PC-9 (cell line): ENCODE measurements around the gene ARHGAP5. TPM values are rescaled to one million over a fixed set of nuclear protein-coding genes. Genes with fewer than 3 reads are reported as not detected.

ENCODE experiments used
- BruUV-seq: library from RNA; stranded (reverse); fragments of 400-500 nt; replicated peaks from 2 replicates; lab custom pipeline; 2021; lab: Mats Ljungman, UMichigan
- CTCF ChIA-PET: fragments of 300-600 bp; sonication (Branson Sonifier 250); formaldehyde crosslinking; loops from one replicate; lab custom pipeline; 2022; ENCODE audit warnings: antibody characterized with exemption; lab: Charles Lee
- POLR2A ChIA-PET: fragments of 300-600 bp; sonication (Branson Sonifier 250); formaldehyde crosslinking; loops from one replicate; lab custom pipeline; 2022; ENCODE audit warnings: antibody characterized with exemption; ENCODE audit not compliant: unreplicated experiment; lab: Charles Lee
- DNase-seq, 2 experiments: peaks; one replicate each; pipeline versions ENCODE4 v3.0.0 to v3.0.0-alpha.2; 2015 to 2022; ENCODE audit warnings: mixed read lengths in 1 of 2
- H2AFZ ChIP-seq: fragments of 200-600 bp; sonication (generic); 2 replicates; pipeline ENCODE4 v1.8.1; 2017; ENCODE audit warnings: antibody characterized with exemption
- H3F3A ChIP-seq: fragments of 200-600 bp; sonication (generic); 2 replicates; pipeline ENCODE4 v1.8.1; 2017; ENCODE audit warnings: antibody characterized with exemption, mild to moderate bottlenecking, low read depth; ENCODE audit not compliant: insufficient read depth
- H3K27ac ChIP-seq: fragments of 200-600 bp; sonication (generic); 2 replicates; pipeline ENCODE4 v1.6.1; 2016; ENCODE audit warnings: mixed run types
- H3K27me3 ChIP-seq: fragments of 200-600 bp; sonication (generic); 2 replicates; pipeline ENCODE4 v1.6.1; 2016; ENCODE audit warnings: low read depth, mixed run types; ENCODE audit not compliant: insufficient read depth
- H3K36me3 ChIP-seq: fragments of 200-600 bp; sonication (generic); 2 replicates; pipeline ENCODE4 v1.6.1; 2016; ENCODE audit warnings: low read depth, mixed run types
- H3K4me1 ChIP-seq: fragments of 200-600 bp; sonication (generic); replicated peaks from 2 replicates; pipeline ENCODE4 v1.6.1; 2016; ENCODE audit warnings: mixed run types; ENCODE audit not compliant: insufficient read depth
- H3K4me2 ChIP-seq: fragments of 200-600 bp; sonication (generic); 2 replicates; pipeline ENCODE4 v1.6.1; 2017; ENCODE audit warnings: mixed run types
- H3K4me3 ChIP-seq: fragments of 200-600 bp; sonication (generic); 2 replicates; pipeline ENCODE4 v1.6.1; 2016; ENCODE audit warnings: mixed run types
- H3K79me2 ChIP-seq: fragments of 200-600 bp; sonication (generic); 2 replicates; pipeline ENCODE4 v1.6.1; 2017; ENCODE audit warnings: low read depth, mixed run types
- H3K9me2 ChIP-seq: fragments of 200-600 bp; sonication (generic); 2 replicates; pipeline ENCODE4 v1.8.1; 2017; ENCODE audit warnings: mild to moderate bottlenecking; ENCODE audit not compliant: insufficient read depth
- H3K9me3 ChIP-seq: fragments of 200-600 bp; sonication (generic); 2 replicates; pipeline ENCODE4 v1.8.1; 2016; ENCODE audit warnings: low read depth; ENCODE audit not compliant: insufficient read depth
- H4K20me1 ChIP-seq: fragments of 200-600 bp; sonication (generic); 2 replicates; pipeline ENCODE4 v1.8.1; 2017; ENCODE audit not compliant: insufficient read depth
- CTCF ChIP-seq: fragments of 200-600 bp; sonication (generic); conservative IDR thresholded peaks from 2 replicates; pipeline ENCODE4 v1.6.1; 2017; ENCODE audit warnings: mixed run types, antibody characterized with exemption, mild to moderate bottlenecking, moderate library complexity
- EZH2 ChIP-seq: fragments of 200-600 bp; sonication (generic); IDR thresholded peaks from 2 replicates; pipeline ENCODE4 v1.8.0; 2017; ENCODE audit warnings: antibody characterized with exemption, low read depth
- intact Hi-C: fragments of 100-400 bp; cut with micrococcal nuclease; formaldehyde crosslinking; loops from one replicate; pipeline ENCODE4 v1.10.0; 2022; ENCODE audit not compliant: unreplicated experiment
- total RNA-seq: library from RNA; stranded (reverse); gene quantifications from 2 replicates; pipeline ENCODE4 v1.2.3, GENCODE V29; 2021

Gene ARHGAP5
- total RNA-seq, 1 experiment from 2014 or later, result 58.6 TPM

DNA sequence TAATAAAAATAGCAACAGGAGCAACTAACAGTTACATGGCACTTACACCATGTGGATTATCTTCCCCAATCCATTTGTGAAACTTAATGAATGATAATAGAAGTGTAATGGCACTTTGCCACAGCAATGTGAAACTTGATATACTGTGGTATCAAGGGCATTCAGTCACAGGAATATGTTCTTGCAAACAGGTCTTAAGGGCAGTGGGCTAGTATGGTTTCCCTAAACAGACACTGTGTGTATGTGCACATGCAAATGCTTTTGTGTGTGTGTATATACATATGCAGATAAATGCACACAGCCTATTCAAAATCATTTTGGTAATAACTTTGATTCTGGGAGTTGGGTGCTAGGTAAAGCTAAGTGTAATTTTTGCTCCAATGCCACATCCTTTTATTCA lies 26.2 kb upstream of the ARHGAP5 start:
- Histone ChIP-seq H4K20me1 (no peaks in the 10 kb centered on the region), H3K9me2 (no peaks in the 10 kb centered on the region), H3K9me3 (no peaks in the 10 kb centered on the region; the same call in 1 of the 2 replicates), H3K27me3 (no peaks in the 10 kb centered on the region), H3K36me3 (no peaks in the 10 kb centered on the region), H3K27ac (no peak overlapping the region), H3K4me1 (no peaks in the 10 kb centered on the region), H3K79me2 (no peaks in the 10 kb centered on the region), H3K4me3 (no peak overlapping the region), H2AFZ (no peak overlapping the region), H3F3A (no peaks in the 10 kb centered on the region), H3K4me2 (no peak overlapping the region)
- no peak for TF ChIP-seq CTCF
- TF ChIP-seq EZH2, result no peak
- BruUV-seq, result no TSS peak
- DNase-seq, result no peak
- ChIA-PET POLR2A (no interaction called here), CTCF (no interaction called here)
- intact Hi-C loops, result no loop called here

DNA sequence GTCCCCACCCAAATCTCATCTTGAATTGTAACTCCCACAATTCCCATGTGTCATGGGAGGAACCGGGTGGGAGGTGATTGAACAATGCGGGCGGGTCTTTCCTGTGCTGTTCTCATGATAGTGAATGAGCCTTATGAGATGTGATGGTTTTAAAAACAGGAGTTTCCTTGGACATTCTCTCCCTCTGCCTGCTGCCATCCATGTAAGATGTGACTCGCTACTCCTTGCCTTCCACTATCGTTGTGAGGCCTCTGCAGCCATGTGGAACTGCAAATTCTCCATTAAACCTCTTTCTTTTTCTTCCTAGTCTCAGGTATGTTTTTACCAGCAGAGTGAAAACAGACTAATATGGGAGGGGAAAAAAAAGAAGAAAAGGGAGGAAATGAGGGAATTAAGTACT lies 22.6 kb upstream of the ARHGAP5 start:
- Histone ChIP-seq H3K4me2 (no peak overlapping the region), H4K20me1 (no peaks in the 10 kb centered on the region), H3K27ac (no peak overlapping the region), H3K9me2 (no peaks in the 10 kb centered on the region), H3K4me3 (no peak overlapping the region), H3K36me3 (no peaks in the 10 kb centered on the region), H3K4me1 (no peaks in the 10 kb centered on the region), H3K27me3 (no peaks in the 10 kb centered on the region), H3K79me2 (no peaks in the 10 kb centered on the region), H3F3A (no peaks in the 10 kb centered on the region), H3K9me3 (no peaks in the 10 kb centered on the region), H2AFZ (no peak overlapping the region)
- CTCF ChIA-PET, result no interaction called here
- DNase-seq, result no peak
- no TSS peak for BruUV-seq
- no peak for TF ChIP-seq CTCF
- TF ChIP-seq EZH2, result no peak
- POLR2A ChIA-PET, result no interaction called here
- intact Hi-C loops, result no loop called here

GRCh38 chr14:32055175-32055574 lies 21.9 kb upstream of the ARHGAP5 start:
- H3F3A ChIP-seq, result no peaks in the 10 kb centered on the region
- no peak overlapping the region for H3K4me2 ChIP-seq
- POLR2A ChIA-PET, result no interaction called here
- intact Hi-C loops, result no loop called here
- no peaks in the 10 kb centered on the region for H3K9me2 ChIP-seq
- H3K27me3 ChIP-seq, result no peaks in the 10 kb centered on the region
- BruUV-seq, result no TSS peak
- no peaks in the 10 kb centered on the region for H4K20me1 ChIP-seq
- no peak for DNase-seq
- TF ChIP-seq EZH2, result no peak
- no peak for TF ChIP-seq CTCF
- no peaks in the 10 kb centered on the region for H3K9me3 ChIP-seq
- H3K79me2 ChIP-seq, result no peaks in the 10 kb centered on the region
- no peak overlapping the region for H3K4me3 ChIP-seq
- no peak overlapping the region for H2AFZ ChIP-seq
- CTCF ChIA-PET, result no interaction called here
- H3K36me3 ChIP-seq, result no peaks in the 10 kb centered on the region
- no peak overlapping the region for H3K27ac ChIP-seq
- no peaks in the 10 kb centered on the region for H3K4me1 ChIP-seq
